NCI-H524 treated with DMSO at 0.1 percent for 48 hours (cell line): Measurements from ENCODE around the gene RAD1.

Source experiments
- DNase-seq: peaks from one replicate; lab custom pipeline; 2025; lab: John Stamatoyannopoulos, UW

The RAD1 gene

DNA sequence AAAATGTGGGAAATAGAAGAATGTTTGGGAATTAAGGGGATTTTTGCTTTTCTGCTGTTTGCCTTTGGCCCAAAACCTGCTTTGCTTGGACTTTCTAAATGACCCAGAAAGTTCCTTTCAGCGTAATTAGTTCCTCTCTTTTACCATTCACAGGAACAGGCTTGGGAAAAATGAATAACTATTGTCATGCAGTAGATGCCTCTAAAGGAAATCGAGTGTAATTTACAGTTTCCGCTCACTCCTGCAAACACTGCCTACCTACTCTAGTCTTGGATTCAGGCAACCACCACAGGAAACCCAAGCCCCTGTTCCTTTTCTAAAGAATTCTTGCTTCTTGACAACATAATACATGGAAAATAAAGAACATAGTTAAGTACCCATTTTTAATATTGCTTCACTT, 51.4 kb downstream of the RAD1 start:
- no peak for DNase-seq

DNA sequence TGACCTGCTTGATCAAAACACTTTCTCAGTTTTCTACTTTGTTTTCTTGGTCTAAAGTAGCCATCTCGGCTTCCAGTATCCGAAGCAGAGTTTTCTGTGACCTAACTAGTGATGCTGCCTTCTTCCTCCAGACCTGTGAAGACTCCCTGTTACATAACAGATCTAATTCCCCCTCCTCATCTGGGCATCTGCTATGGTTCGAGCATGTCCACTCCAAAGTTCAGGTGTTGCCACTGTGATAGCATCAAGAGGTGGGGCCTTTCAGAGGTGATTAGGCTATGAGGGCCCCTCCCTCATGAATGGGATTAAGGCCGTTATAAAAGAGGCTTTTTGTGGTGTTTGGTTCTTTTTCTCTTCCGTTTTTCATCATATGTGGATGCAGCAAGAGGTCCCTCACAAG, 56.1 kb downstream of the RAD1 start:
- no peak for DNase-seq

DNA sequence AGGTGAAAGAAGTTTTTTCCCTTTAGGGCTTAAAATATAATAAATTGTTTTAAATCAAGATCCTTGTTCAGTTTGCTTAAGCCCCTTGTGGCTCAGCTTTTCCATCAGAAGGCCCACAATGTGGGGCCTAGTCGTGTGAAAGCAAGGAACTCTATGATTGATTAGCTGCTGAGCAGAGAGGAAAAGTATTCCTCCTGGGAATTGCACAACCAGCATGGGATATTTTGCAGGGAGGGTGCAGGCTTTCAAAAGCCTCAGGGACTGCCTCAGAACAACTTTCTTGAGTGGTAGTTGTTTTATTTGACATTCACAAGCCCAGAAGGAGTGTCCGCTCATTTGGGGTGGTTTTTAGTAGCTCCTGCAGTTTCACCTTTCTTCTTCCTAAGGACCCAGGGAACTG, 56.5 kb downstream of the RAD1 start:
- no peak for DNase-seq

DNA sequence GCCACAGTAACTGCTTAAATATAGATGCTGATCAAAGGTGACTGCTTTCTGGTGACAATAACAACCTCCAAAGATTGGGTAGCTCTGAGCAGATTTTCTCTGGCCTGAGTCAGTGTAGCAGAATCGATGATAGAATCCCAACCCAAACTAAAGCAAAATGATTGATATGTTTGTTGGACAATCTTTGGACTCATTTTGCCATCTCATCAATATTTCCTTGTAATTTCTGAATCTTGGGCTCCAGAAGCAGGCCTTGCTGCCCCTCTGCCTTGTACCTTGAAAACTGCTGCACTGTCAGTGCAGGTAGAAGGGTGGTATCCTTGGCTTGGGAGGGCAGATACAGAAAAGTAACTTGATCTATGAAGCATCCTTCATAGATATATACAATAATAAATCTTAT, 57.4 kb downstream of the RAD1 start:
- no peak for DNase-seq

DNA sequence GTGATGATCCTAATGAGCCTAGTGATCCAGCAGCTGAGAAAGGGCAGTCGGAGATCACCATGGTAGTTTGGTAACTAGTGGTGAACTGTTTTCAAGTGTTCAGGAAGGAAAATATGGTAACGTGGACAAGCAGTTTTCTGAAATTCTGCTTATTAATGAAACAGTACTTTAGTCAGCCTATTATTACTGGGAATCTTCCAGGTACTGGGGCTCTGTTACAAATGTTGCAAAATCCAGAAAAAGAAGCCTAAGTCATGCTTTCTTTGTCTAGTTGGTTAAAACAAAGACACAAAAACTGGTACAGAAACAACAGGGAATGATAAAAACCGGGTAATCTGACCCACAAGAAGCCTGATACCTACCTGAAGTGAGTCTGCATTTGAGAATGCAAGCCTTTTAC, 58.1 kb downstream of the RAD1 start:
- DNase-seq = no peak
